ENCODE results near the gene INSR. TPM values are rescaled to one million over a fixed set of nuclear protein-coding genes. Genes with fewer than 3 reads are reported as not detected.

Gene INSR
- total RNA-seq, 1 experiment from 2014 or later = 22.6 TPM

DNA sequence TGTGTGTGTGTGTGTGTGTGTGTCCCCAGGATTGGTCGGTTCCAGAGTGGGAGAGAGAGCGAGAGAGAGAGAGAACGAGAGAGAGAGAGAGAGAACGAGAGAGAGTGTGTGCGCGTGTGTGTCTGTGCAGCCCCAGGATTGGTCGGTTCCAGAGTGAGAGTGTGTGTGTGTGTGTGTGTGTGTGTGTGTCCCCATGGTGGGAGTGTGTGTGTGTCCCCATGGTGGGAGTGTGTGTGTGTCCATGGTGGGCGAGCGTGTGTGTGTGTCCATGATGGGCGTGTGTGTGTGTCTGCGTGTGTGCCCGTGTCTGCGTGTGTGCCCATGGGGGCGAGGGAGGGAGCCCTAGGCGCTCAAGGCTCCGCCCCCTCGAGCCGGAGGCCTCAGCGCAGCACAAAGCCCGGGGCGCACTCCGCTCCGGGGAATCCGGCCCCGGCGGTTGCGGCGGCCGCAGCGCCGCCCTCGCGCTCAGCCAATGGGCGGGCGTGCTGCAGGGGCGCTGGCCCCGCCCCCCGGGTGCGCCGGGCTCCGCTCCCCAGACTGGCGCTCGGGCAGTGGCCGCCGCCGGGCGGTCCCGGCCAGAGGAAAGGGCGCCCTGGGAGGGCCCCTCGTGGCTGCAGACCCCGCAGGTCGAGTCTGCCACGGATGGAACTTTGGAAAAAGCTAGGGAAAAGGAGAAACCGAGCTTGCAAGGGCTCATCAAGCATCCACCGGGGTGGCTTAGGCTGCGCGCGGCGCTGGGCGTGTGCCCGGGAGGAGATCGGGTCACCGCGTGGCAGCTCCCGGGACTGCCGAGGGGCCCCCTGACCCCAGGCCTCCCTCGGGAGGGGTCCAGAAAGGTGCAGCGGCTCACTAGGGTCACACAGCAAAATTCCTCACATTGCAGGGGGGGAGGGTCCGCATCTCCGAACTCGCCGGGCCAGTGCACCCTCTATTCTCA is 96.2 kb downstream of the INSR start:
- no peaks in the 10 kb centered on the region for H3K27me3 Mint-ChIP-seq (ENCODE audit: insufficient read depth, unreplicated experiment)
- Histone ChIP-seq H3K27me3 (replicated peaks; ENCODE audit: control insufficient read depth, insufficient read depth, low read length) (no peaks in the 10 kb centered on the region), H3K9me3 (no peaks in the 10 kb centered on the region), H3K36me3 (ENCODE audit: control insufficient read depth, insufficient read depth, low read length) (no peaks in the 10 kb centered on the region), H3K4me3 (ENCODE audit: low read depth, low read length) (peak overlapping the region; percentile 39), H3K4me1 (peaks cover 21% of the 10 kb centered on the region)
- peak overlapping the region; percentile 91 for H3K27ac Mint-ChIP-seq (ENCODE audit: unreplicated experiment)
- peaks cover 25% of the 10 kb centered on the region for H3K36me3 Mint-ChIP-seq (ENCODE audit: insufficient read depth, unreplicated experiment)
- TF ChIP-seq, protein P1, sequence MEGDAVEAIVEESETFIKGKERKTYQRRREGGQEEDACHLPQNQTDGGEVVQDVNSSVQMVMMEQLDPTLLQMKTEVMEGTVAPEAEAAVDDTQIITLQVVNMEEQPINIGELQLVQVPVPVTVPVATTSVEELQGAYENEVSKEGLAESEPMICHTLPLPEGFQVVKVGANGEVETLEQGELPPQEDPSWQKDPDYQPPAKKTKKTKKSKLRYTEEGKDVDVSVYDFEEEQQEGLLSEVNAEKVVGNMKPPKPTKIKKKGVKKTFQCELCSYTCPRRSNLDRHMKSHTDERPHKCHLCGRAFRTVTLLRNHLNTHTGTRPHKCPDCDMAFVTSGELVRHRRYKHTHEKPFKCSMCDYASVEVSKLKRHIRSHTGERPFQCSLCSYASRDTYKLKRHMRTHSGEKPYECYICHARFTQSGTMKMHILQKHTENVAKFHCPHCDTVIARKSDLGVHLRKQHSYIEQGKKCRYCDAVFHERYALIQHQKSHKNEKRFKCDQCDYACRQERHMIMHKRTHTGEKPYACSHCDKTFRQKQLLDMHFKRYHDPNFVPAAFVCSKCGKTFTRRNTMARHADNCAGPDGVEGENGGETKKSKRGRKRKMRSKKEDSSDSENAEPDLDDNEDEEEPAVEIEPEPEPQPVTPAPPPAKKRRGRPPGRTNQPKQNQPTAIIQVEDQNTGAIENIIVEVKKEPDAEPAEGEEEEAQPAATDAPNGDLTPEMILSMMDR (IDR thresholded peaks at IDR 0.05; ENCODE audit: insufficient read depth in 1 of 2, low read depth in 1 of 2, low read length in 1 of 2, severe bottlenecking in 1 of 2, unreplicated experiment in 1 of 2) = no peak
- BruUV-seq (replicated peaks) = no TSS peak
- ChIA-PET POLR2A (interaction anchor here (0.6 kb wide), 1 partner anchor 29 kb away, joined by 10 read pairs; no protein-coding TSS in a partner anchor), CTCF (interaction anchor here (0.9 kb wide), 1 partner anchor 96 kb away, joined by 8 read pairs; the partner anchor contains the start of gene INSR)
- DNase-seq = peak; percentile 90 to 95
- intact Hi-C loops (cut with micrococcal nuclease; ENCODE audit: unreplicated experiment) = loop anchor here (1.0 kb wide), 1 partner anchor 96 kb away; the partner anchor contains the start of gene INSR
- H3K4me1 Mint-ChIP-seq (ENCODE audit: low read depth, unreplicated experiment) = peaks cover 14% of the 10 kb centered on the region
- no peaks in the 10 kb centered on the region for H3K9me3 Mint-ChIP-seq (ENCODE audit: unreplicated experiment)
- H3K4me3 Mint-ChIP-seq (ENCODE audit: unreplicated experiment) = peak overlapping the region; percentile 92

DNA sequence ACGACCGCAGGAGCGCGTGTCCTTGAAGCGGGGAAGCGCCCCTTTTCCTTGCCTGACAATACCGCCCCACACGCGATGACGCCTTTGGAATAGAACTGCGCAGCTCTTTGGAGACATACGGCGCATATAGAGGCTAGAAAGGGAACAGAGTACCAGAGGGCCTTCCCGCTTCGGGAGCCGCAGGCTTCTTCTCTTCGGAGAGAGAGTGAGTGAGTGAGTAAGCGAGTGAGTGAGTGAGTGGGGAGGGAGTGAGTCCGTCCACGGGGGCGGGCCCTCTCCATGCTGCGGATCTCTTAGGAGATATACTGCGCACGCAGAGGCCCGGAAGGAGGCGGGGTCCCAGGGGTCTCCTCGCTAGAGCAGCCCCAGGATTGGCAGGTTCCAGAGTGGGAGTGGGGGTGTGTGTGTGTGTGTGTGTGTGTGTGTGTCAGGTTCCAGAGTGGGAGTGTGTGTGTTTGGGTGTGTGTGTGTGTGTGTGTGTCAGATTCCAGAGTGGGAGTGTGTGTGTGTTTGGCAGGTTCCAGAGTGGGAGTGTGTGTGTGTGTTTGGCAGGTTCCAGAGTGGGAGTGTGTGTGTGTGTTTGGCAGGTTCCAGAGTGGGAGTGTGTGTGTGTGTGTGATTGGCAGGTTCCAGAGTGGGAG is 97.0 kb downstream of the INSR start:
- DNase-seq = peak; percentile 91 to 92
- TF ChIP-seq, protein P1 (IDR thresholded peaks at IDR 0.05; ENCODE audit: insufficient read depth in 1 of 2, low read depth in 1 of 2, low read length in 1 of 2, severe bottlenecking in 1 of 2, unreplicated experiment in 1 of 2) = no peak
- H3K9me3 Mint-ChIP-seq (ENCODE audit: unreplicated experiment) = no peaks in the 10 kb centered on the region
- ChIA-PET CTCF (no interaction called here), POLR2A (no interaction called here)
- intact Hi-C loops (cut with micrococcal nuclease; ENCODE audit: unreplicated experiment) = no loop called here
- no peaks in the 10 kb centered on the region for H3K27me3 Mint-ChIP-seq (ENCODE audit: insufficient read depth, unreplicated experiment)
- peak overlapping the region; percentile 39 for H3K4me3 ChIP-seq (ENCODE audit: low read depth, low read length)
- H3K4me3 Mint-ChIP-seq (ENCODE audit: unreplicated experiment) = peak overlapping the region; percentile 92
- peak overlapping the region; percentile 91 for H3K27ac Mint-ChIP-seq (ENCODE audit: unreplicated experiment)
- H3K4me1 Mint-ChIP-seq (ENCODE audit: low read depth, unreplicated experiment) = peaks cover 15% of the 10 kb centered on the region
- BruUV-seq (replicated peaks) = TSS peak; percentile 96
- H3K36me3 ChIP-seq (ENCODE audit: control insufficient read depth, insufficient read depth, low read length) = no peaks in the 10 kb centered on the region
- peaks cover 19% of the 10 kb centered on the region for H3K4me1 ChIP-seq
- no peaks in the 10 kb centered on the region for H3K27me3 ChIP-seq (replicated peaks; ENCODE audit: control insufficient read depth, insufficient read depth, low read length)
- peaks cover 25% of the 10 kb centered on the region for H3K36me3 Mint-ChIP-seq (ENCODE audit: insufficient read depth, unreplicated experiment)
- H3K9me3 ChIP-seq = no peaks in the 10 kb centered on the region

- H3K36me3 ChIP-seq (ENCODE audit: control insufficient read depth, insufficient read depth, low read length) = no peaks in the 10 kb centered on the region
- Mint-ChIP-seq H3K27me3 (ENCODE audit: insufficient read depth, unreplicated experiment) (peaks cover 2% of the 10 kb centered on the region), H3K27ac (ENCODE audit: unreplicated experiment) (peak overlapping the region; percentile 91), H3K36me3 (ENCODE audit: insufficient read depth, unreplicated experiment) (peaks cover 20% of the 10 kb centered on the region), H3K4me1 (ENCODE audit: low read depth, unreplicated experiment) (peaks cover 16% of the 10 kb centered on the region), H3K9me3 (ENCODE audit: unreplicated experiment) (no peaks in the 10 kb centered on the region), H3K4me3 (ENCODE audit: unreplicated experiment) (peak overlapping the region; percentile 92)
- H3K4me3 ChIP-seq (ENCODE audit: low read depth, low read length) = peak overlapping the region; percentile 39
- intact Hi-C loops (cut with micrococcal nuclease; ENCODE audit: unreplicated experiment) = no loop called here
- no peak for DNase-seq
- TF ChIP-seq, protein P1 (IDR thresholded peaks at IDR 0.05; ENCODE audit: insufficient read depth in 1 of 2, low read depth in 1 of 2, low read length in 1 of 2, severe bottlenecking in 1 of 2, unreplicated experiment in 1 of 2) = no peak
- no TSS peak for BruUV-seq (replicated peaks)
- H3K4me1 ChIP-seq = peaks cover 19% of the 10 kb centered on the region
- CTCF ChIA-PET = no interaction called here
- H3K27me3 ChIP-seq (replicated peaks; ENCODE audit: control insufficient read depth, insufficient read depth, low read length) = no peaks in the 10 kb centered on the region
- POLR2A ChIA-PET = no interaction called here
- no peaks in the 10 kb centered on the region for H3K9me3 ChIP-seq
Measured at GRCh38 chr19:7196763-7197118, 97.5 kb downstream of the INSR start.

All from Caco-2 (cell line).